Mesendoderm (in vitro differentiated cells): ENCODE measurements around the gene OR5M10. TPM values are rescaled to one million over a fixed set of nuclear protein-coding genes. Genes with fewer than 3 reads are reported as not detected.
A peak's percentile ranks its signal among the peaks of the same experiment; 100 is the strongest.
"Not testable (repeated sequence)": the region's sequence is repeated elsewhere in the genome, so short reads cannot be mapped to it uniquely, and the experiment has no call there.

Source experiments
- DNase-seq: peaks from one replicate; pipeline ENCODE4 v3.0.0; 2013
- H2AK5ac ChIP-seq: 2 replicates; pipeline ENCODE4 v1.6.1; 2013; ENCODE audit warnings: low read length, inconsistent platforms
- H2BK120ac ChIP-seq: 2 replicates; pipeline ENCODE4 v1.6.1; 2013; ENCODE audit warnings: low read depth, mild to moderate bottlenecking, low read length, moderate library complexity, mixed read lengths
- H2BK15ac ChIP-seq: replicated peaks from 2 replicates; pipeline ENCODE4 v1.6.1; 2013; ENCODE audit warnings: low read depth, mild to moderate bottlenecking, moderate library complexity
- H2BK5ac ChIP-seq: 2 replicates; pipeline ENCODE4 v1.6.1; 2013; ENCODE audit warnings: low read length, inconsistent platforms
- H3K18ac ChIP-seq: 2 replicates; pipeline ENCODE4 v1.6.1; 2013; ENCODE audit warnings: mild to moderate bottlenecking, low read length, mixed read lengths
- H3K23ac ChIP-seq: one replicate; pipeline ENCODE4 v1.6.1; 2013; ENCODE audit warnings: low read length
- H3K27ac ChIP-seq: 2 replicates; pipeline ENCODE4 v1.5.1; 2013; ENCODE audit warnings: low read depth, mild to moderate bottlenecking, inconsistent platforms, low read length, moderate library complexity
- H3K27me3 ChIP-seq: 2 replicates; pipeline ENCODE4 v1.6.1; 2013; ENCODE audit warnings: low read length, control low read depth, mild to moderate bottlenecking, inconsistent platforms; ENCODE audit not compliant: insufficient read depth, poor library complexity
- H3K36me3 ChIP-seq: 2 replicates; pipeline ENCODE4 v1.6.1; 2013; ENCODE audit warnings: low read length, inconsistent platforms; ENCODE audit not compliant: control insufficient read depth, insufficient read depth
- H3K4ac ChIP-seq: one replicate; pipeline ENCODE4 v1.6.1; 2013; ENCODE audit warnings: low read depth, mild to moderate bottlenecking, low read length, moderate library complexity
- H3K4me1 ChIP-seq: 2 replicates; pipeline ENCODE4 v1.6.1; 2013; ENCODE audit warnings: low read depth, low read length, inconsistent platforms; ENCODE audit not compliant: control insufficient read depth
- H3K4me2 ChIP-seq: 2 replicates; pipeline ENCODE4 v1.6.1; 2013; ENCODE audit warnings: low read length
- H3K4me3 ChIP-seq: 2 replicates; pipeline ENCODE4 v1.5.1; 2013; ENCODE audit warnings: mild to moderate bottlenecking, low read length
- H3K56ac ChIP-seq: one replicate; pipeline ENCODE4 v1.6.1; 2013; ENCODE audit warnings: low read length
- H3K79me1 ChIP-seq: 2 replicates; pipeline ENCODE4 v1.6.1; 2013; ENCODE audit warnings: low read length, inconsistent platforms
- H3K79me2 ChIP-seq: 2 replicates; pipeline ENCODE4 v1.6.1; 2013; ENCODE audit warnings: mild to moderate bottlenecking, low read length; ENCODE audit not compliant: control insufficient read depth, insufficient read depth
- H3K9ac ChIP-seq: 2 replicates; pipeline ENCODE4 v1.6.1; 2013; ENCODE audit warnings: low read length, inconsistent platforms
- H4K5ac ChIP-seq: one replicate; pipeline ENCODE4 v1.6.1; 2013; ENCODE audit warnings: low read length
- H4K8ac ChIP-seq: one replicate; pipeline ENCODE4 v1.6.1; 2013; ENCODE audit warnings: low read depth, mild to moderate bottlenecking, control low read depth, low read length, moderate library complexity
- WGBS: extraction: QIAGEN DNeasy Blood & Tissue Kit; methylation state at CpG from one replicate; pipeline ENCODE4 v1.1.7; 2013; ENCODE audit warnings: low lambda C conversion rate, missing lambda C conversion rate; ENCODE audit not compliant: insufficient coverage; ENCODE audit errors: extremely low coverage; 5-methylcytosine and 5-hydroxymethylcytosine counted together
- polyA plus RNA-seq, 2 experiments: library from polyadenylated mRNA; stranded (reverse); fragments of 200-250 nt; gene quantifications; one replicate each; pipeline ENCODE4 v1.2.3, GENCODE V29; 2013

Gene OR5M10
- polyA plus RNA-seq (2013, experiment 1 of 2), result not detected
- not detected for polyA plus RNA-seq (2013, experiment 2 of 2)

GRCh38 chr11:56577621-56578020 lies at the start of gene OR5M10:
Gene OR5M10, minus strand, starts transcription at chr11:56577721. Its CDS starts 0 bp downstream, at chr11:56577721.
- no peaks in the 10 kb centered on the region for H3K4me1 ChIP-seq
- H3K4me2 ChIP-seq, result no peak within 1 kb of the TSS
- H3K18ac ChIP-seq, result no peak within 1 kb of the TSS

DNA sequence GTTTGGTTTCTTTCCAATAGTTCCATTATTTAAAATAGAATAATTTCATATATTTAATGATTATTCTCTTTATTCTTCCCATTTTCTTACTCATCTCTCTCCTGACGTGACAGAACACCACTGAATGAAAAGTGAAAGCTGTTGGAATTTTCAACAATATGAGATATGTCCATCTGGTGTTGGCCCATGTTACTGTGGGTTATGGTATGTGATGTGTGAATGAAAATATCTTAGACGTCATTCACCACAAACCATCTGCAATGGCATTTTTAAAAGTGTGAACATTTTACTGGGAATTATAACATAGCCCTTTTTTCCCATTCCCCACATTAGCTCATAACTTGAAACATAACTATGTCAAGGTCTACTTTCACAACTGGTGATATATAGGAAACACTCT lies 48.4 kb upstream of the OR5M10 start:
- Histone ChIP-seq H3K4me3 (no peak overlapping the region), H3K27me3 (no peaks in the 10 kb centered on the region), H4K8ac (no peak overlapping the region), H3K27ac (no peak overlapping the region), H4K5ac (no peak overlapping the region), H3K79me1 (no peaks in the 10 kb centered on the region), H3K79me2 (no peaks in the 10 kb centered on the region), H3K18ac (no peak overlapping the region), H3K9ac (no peak overlapping the region), H3K4ac (no peak overlapping the region), H2AK5ac (no peak overlapping the region), H3K56ac (no peak overlapping the region), H3K4me2 (no peak overlapping the region), H2BK120ac (no peak overlapping the region), H3K36me3 (no peaks in the 10 kb centered on the region), H3K23ac (no peak overlapping the region), H3K4me1 (no peaks in the 10 kb centered on the region), H2BK5ac (no peak overlapping the region), H2BK15ac (no peak overlapping the region)
- no peak for DNase-seq
- WGBS, result no CpG with 5 or more reads among the region's 2 CpGs

More at GRCh38 chr11:56577621-56578020, at the start of gene OR5M10:
- Histone ChIP-seq H3K27me3 (no peaks in the 10 kb centered on the region), H4K5ac (no peak within 1 kb of the TSS), H3K4me3 (no peak within 1 kb of the TSS), H2AK5ac (no peak within 1 kb of the TSS), H3K36me3 (no peaks in the 10 kb centered on the region), H3K9ac (no peak within 1 kb of the TSS), H4K8ac (no peak within 1 kb of the TSS), H2BK120ac (no peak within 1 kb of the TSS), H3K79me1 (no peaks in the 10 kb centered on the region), H3K56ac (no peak within 1 kb of the TSS), H3K79me2 (no peaks in the 10 kb centered on the region), H2BK15ac (no peak within 1 kb of the TSS), H2BK5ac (no peak within 1 kb of the TSS), H3K4ac (no peak within 1 kb of the TSS), H3K27ac (no peak within 1 kb of the TSS), H3K23ac (no peak within 1 kb of the TSS)
- WGBS, result no CpG with 5 or more reads among the region's 3 CpGs
- no peak for DNase-seq

- Histone ChIP-seq H3K4ac (no peak overlapping the region), H2BK5ac (no peak overlapping the region), H3K36me3 (no peaks in the 10 kb centered on the region), H4K8ac (no peak overlapping the region), H2BK120ac (no peak overlapping the region), H3K79me1 (no peaks in the 10 kb centered on the region), H2AK5ac (no peak overlapping the region), H3K27me3 (no peaks in the 10 kb centered on the region), H3K18ac (no peak overlapping the region), H3K56ac (no peak overlapping the region), H3K79me2 (no peaks in the 10 kb centered on the region), H3K23ac (no peak overlapping the region), H3K4me3 (no peak overlapping the region), H4K5ac (no peak overlapping the region), H2BK15ac (no peak overlapping the region), H3K9ac (no peak overlapping the region), H3K4me2 (no peak overlapping the region), H3K27ac (no peak overlapping the region), H3K4me1 (no peaks in the 10 kb centered on the region)
- no CpG with 5 or more reads among the region's 3 CpGs for WGBS
- peak; percentile 91 for DNase-seq
Measured at GRCh38 chr11:56624661-56625110, 47.2 kb upstream of the OR5M10 start.

GRCh38 chr11:56611174-56611573 lies 33.7 kb upstream of the OR5M10 start:
- Histone ChIP-seq H3K79me1 (no peaks in the 10 kb centered on the region), H3K23ac (no peak overlapping the region), H3K4me1 (no peaks in the 10 kb centered on the region), H3K56ac (no peak overlapping the region), H4K8ac (no peak overlapping the region), H3K4me2 (no peak overlapping the region), H2BK5ac (no peak overlapping the region), H3K18ac (no peak overlapping the region), H2BK120ac (no peak overlapping the region), H3K79me2 (no peaks in the 10 kb centered on the region), H3K4ac (no peak overlapping the region), H4K5ac (no peak overlapping the region), H3K4me3 (no peak overlapping the region), H3K36me3 (no peaks in the 10 kb centered on the region), H3K27ac (no peak overlapping the region), H2BK15ac (no peak overlapping the region), H2AK5ac (no peak overlapping the region), H3K9ac (no peak overlapping the region), H3K27me3 (no peaks in the 10 kb centered on the region)
- no CpG with 5 or more reads among the region's 1 CpG for WGBS
- no peak for DNase-seq

GRCh38 chr11:56592088-56592717 lies 14.7 kb upstream of the OR5M10 start:
- not testable (repeated sequence) for H4K8ac ChIP-seq, H2BK15ac ChIP-seq, H3K23ac ChIP-seq, DNase-seq, H3K4ac ChIP-seq, H3K36me3 ChIP-seq, H4K5ac ChIP-seq, H3K56ac ChIP-seq, H3K4me2 ChIP-seq, H2AK5ac ChIP-seq, H3K4me3 ChIP-seq, H3K9ac ChIP-seq, H2BK120ac ChIP-seq, H3K18ac ChIP-seq, H3K79me1 ChIP-seq, H2BK5ac ChIP-seq, H3K27ac ChIP-seq, H3K27me3 ChIP-seq, H3K4me1 ChIP-seq, H3K79me2 ChIP-seq
- no CpG with 5 or more reads among the region's 20 CpGs for WGBS

- Histone ChIP-seq H2BK120ac (no peak overlapping the region), H4K8ac (no peak overlapping the region), H3K27ac (no peak overlapping the region), H3K56ac (no peak overlapping the region), H2AK5ac (no peak overlapping the region), H3K18ac (no peak overlapping the region), H3K23ac (no peak overlapping the region), H4K5ac (no peak overlapping the region), H3K4ac (no peak overlapping the region), H3K27me3 (no peaks in the 10 kb centered on the region), H3K4me3 (no peak overlapping the region), H3K4me2 (no peak overlapping the region), H3K9ac (no peak overlapping the region), H3K36me3 (no peaks in the 10 kb centered on the region), H2BK15ac (no peak overlapping the region), H3K79me1 (no peaks in the 10 kb centered on the region), H3K4me1 (no peaks in the 10 kb centered on the region), H2BK5ac (no peak overlapping the region), H3K79me2 (no peaks in the 10 kb centered on the region)
- WGBS, result no CpG with 5 or more reads among the region's 6 CpGs
- DNase-seq, result peak; percentile 7
Measured at GRCh38 chr11:56558574-56558973, 18.9 kb downstream of the OR5M10 start.
